ENCODE results near the gene IRGQ.

DNA sequence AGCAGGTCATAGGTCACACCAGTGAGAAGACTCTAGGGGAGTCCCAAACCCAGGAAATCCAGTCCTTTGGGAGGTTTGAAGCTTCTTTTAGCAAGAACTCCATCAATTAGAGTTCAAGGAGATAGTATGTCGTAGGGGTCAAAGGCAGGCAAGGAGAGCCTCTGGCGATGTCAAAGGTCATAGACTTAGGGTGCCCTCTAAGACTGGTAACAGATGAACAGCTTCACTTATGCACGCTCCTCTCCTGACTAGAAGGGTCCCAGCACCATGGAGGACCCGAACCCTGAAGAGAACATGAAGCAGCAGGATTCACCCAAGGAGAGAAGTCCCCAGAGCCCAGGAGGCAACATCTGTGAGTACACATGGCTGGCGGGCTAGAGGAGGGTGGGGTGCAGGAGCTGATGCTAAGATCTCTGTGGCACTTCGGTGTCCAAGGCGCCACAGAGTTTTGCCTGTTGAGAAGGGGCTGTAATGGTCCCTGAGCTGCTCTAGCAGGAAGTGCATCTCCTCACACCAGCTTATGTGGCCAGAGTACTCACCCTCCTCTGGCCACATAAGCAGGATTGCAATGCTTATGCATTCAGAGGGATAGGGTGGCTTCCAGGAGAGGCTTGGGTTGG, 1.0 kb upstream of the IRGQ start:
- TF ChIP-seq, protein P1, sequence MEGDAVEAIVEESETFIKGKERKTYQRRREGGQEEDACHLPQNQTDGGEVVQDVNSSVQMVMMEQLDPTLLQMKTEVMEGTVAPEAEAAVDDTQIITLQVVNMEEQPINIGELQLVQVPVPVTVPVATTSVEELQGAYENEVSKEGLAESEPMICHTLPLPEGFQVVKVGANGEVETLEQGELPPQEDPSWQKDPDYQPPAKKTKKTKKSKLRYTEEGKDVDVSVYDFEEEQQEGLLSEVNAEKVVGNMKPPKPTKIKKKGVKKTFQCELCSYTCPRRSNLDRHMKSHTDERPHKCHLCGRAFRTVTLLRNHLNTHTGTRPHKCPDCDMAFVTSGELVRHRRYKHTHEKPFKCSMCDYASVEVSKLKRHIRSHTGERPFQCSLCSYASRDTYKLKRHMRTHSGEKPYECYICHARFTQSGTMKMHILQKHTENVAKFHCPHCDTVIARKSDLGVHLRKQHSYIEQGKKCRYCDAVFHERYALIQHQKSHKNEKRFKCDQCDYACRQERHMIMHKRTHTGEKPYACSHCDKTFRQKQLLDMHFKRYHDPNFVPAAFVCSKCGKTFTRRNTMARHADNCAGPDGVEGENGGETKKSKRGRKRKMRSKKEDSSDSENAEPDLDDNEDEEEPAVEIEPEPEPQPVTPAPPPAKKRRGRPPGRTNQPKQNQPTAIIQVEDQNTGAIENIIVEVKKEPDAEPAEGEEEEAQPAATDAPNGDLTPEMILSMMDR (IDR thresholded peaks at IDR 0.05), result no peak
- no peak for TF ChIP-seq POLR2A (IDR thresholded peaks at IDR 0.05)
